GM21390 (cell line): Measurements from ENCODE around the gene LILRB4.
"Not testable (repeated sequence)": the region's sequence is repeated elsewhere in the genome, so short reads cannot be mapped to it uniquely, and the experiment has no call there.

Source experiments
- ATAC-seq: cut with Tn5 transposase; IDR thresholded peaks from one replicate; pipeline ENCODE4 v1.9.1; 2021; ENCODE audit not compliant: unreplicated experiment

The LILRB4 gene

DNA sequence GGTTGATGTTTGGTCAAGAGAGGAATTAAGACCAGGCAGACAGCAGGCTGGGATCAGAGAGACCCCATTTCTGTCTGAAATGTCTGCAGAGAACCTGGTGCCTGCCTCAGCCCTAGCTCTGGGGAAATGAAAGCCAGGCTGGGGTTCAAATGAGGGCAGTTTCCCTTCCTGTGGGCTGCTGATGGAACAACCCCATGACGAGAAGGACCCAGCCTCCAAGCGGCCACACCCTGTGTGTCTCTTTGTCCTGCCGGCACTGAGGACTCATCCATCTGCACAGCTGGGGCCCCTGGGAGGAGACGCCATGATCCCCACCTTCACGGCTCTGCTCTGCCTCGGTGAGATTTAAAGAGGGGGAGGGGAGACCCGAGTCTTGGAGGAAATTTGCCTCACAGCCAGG is at the start of gene LILRB4:
Gene LILRB4 (plus strand): TSS at position 256 of the 400 bp plus-strand sequence. CDS start 49 bp downstream, at position 305.
- ATAC-seq: no peak

DNA sequence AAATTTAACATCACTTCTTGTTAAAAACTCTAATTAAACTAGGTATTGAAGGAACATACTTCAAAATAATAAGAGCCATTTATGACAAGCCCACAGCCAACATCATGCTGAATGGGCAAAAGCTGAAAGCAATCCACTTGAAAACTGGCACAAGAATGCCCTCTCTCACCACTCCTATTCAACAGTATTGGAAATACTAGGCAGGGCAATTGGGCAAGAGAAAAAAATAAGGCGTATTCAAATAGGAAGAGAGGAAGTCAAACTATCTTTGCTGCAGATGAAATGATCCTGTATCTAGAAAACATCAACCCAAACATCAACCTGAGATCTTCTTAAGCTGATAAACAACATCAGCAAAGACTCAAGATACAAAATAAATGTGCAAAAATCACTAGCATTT is 48.1 kb upstream of the LILRB4 start:
- ATAC-seq: no peak

DNA sequence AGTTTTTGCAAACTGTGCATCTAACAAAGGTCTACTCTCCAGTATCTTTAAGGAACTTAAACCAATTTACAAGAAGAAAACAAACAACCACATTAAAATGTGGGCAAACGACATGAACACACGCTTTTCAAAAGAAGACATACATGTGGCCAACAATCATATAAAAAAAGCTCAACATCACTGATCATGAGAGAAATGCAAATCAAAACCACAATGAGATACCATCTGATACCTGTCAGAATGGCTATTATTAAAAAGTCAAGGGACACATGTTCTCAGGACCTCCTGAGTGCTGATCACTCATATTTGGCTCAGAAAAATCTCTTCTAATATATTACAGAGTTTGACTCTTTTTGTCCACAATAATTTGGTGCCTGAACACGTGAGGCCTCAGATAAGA is 46.7 kb upstream of the LILRB4 start:
- peak; percentile 16 for ATAC-seq

DNA sequence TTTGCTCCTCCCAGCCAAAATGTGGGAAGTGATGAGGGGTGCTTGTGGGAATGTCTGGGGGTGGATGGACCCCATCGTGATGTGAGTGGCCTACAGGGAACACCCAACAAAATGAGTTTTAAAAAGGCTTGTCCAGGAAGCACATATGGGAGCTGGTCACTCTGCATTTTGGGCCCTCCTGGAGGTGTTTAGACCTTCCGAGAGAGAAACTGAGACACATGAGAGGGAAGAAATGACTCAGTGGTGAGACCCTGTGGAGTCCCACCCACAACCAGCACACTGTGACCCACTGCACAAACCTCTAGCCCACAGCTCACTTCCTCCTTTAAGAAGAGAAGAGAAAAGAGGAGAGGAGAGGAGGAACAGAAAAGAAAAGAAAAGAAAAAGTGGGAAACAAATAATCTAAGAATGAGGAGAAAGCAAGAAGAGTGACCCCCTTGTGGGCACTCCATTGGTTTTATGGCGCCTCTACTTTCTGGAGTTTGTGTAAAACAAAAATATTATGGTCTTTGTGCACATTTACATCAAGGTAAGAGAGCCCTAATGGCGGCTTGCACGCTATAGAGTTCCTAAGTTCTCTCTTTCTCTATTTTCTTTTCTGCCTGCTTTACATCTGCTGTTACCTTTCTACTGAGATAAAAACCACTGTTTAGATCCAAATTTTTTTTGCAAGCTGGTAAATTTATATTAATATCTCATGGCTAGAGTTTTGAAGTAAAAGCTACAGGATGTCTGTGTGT is 45.8 kb upstream of the LILRB4 start:
- peak; percentile 80 for ATAC-seq

- no peak for ATAC-seq
Measured at GRCh38 chr19:54620464-54620863, 42.3 kb upstream of the LILRB4 start.

- ATAC-seq: no peak
Measured at GRCh38 chr19:54622431-54622830, 40.4 kb upstream of the LILRB4 start.

GRCh38 chr19:54624234-54624633 is 38.6 kb upstream of the LILRB4 start:
- not testable (repeated sequence) for ATAC-seq

DNA sequence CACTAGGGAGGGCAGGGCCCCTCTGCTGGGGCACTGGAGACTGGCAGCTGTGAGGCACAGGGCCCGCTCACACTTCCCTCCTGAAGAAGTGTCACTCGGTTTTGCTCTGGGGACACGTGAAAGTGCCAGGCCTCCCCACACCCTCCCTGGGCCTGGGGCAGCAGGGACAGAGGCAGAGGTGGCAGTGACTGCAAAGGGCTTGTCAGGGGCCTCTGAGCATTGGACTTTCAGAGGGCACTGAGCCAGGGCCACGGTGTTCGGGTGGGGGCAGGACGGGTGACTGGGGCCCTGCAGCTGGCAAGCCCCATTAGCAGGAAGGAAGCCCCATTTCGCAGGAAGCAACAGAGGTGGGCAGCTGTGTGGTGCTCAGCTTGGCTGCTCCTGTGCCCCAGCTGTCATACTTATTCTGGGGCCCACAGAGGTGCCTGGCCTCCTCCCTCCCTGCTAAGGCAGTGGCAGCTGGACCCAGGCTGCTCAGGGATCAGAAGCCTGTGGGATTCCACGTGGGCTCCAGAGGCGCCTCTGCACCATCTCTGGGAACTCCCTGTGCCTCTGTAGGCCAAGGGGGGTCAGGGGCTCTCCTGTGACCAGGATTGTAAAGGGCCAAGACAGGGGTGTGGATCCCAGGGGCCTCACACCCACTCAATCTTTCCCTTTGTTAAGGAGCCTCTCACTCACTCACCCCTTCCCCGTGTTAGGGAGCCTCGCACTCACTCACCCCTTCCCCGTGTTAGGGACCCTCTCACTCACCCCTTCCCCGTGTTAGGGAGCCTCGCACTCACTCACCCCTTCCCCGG is 37.7 kb upstream of the LILRB4 start:
- not testable (repeated sequence) for ATAC-seq

GRCh38 chr19:54626757-54627156 is 36.0 kb upstream of the LILRB4 start:
- ATAC-seq: no peak

GRCh38 chr19:54627912-54628311 is 34.9 kb upstream of the LILRB4 start:
- ATAC-seq: not testable (repeated sequence)

- ATAC-seq: not testable (repeated sequence)
Measured at GRCh38 chr19:54630262-54630661, 32.5 kb upstream of the LILRB4 start, which contains the start of gene LILRB1. Gene LILRB1 (plus strand): TSS chr19:54630484. CDS start chr19:54631074, 590 bp downstream.

DNA sequence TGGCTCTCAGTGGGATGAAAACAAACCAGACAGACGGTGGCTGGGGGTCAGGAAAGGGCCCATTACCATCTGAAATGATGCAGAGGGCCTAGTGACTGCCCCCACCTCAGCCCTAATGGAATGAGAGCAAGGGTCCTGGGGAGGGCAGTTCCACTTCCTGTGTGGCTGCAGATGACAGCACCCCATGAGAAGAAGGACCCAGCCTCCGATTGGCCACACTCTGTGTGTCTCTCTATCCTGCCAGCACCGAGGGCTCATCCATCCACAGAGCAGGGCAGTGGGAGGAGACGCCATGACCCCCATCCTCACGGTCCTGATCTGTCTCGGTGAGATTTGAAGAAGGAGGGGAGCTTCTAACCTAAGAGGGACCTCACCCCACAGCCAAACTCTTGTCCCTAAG is 32.0 kb upstream of the LILRB4 start:
- no peak for ATAC-seq

- not testable (repeated sequence) for ATAC-seq
Measured at GRCh38 chr19:54631489-54632337, 31.1 kb upstream of the LILRB4 start.

GRCh38 chr19:54632517-54632916 is 30.3 kb upstream of the LILRB4 start:
- ATAC-seq: not testable (repeated sequence)

DNA sequence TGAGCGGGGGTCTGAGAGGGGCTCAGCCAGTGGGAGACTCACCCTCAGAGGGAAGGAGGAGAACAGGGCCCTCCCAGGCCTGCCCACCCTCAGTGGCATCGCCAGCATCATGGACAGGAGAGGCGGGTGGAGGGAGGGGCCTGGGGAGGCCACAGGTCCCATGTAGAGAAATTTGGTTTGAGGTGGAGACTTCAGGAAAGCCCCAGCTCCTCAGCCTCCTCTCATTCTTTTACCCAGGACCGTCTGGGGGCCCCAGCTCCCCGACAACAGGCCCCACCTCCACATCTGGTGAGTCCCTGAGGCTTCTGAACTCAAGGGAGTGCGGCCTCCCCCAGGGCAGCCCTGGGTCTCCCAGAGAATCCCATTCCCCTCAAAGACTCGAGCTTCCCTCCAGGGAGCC is 29.4 kb upstream of the LILRB4 start:
- no peak for ATAC-seq

DNA sequence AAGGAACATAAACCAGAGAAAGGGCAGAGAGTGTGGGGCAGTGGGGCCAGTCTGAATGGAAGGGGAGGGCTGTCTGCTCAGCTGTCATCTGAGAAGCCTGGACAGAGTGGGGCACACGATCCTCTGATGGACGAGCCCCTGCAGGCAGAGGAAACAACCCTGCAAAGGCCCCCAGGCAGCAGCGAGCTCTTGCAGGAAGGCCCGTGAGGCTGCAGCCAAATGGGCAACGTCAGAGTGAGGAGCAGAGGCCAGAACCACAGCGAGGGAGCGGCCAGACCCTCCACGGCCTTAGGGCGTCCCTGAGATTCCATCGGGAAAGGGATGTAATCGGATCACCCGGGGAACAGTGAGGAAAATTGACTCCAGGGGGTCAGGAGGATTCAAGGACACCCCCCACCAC is 26.7 kb upstream of the LILRB4 start:
- not testable (repeated sequence) for ATAC-seq

DNA sequence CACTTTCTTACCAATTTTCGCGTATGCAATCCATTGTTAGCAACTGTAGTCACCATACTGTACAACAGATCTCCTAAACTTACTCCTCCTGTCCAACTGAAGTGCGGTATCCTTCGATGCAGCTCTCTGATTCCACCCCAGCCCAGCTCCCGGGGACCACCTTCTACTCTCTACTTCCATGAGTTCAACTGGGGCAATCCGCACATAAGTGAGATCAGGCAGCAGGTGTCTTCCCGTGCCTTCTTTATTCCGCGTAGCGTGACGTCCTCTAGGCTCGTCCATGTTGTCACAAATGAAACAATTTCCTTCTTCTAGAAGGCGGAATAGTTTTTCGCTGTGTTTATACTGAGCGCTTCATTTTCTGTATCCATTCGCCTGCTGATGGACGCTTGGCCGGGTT is 24.1 kb upstream of the LILRB4 start:
- no peak for ATAC-seq

- ATAC-seq: not testable (repeated sequence)
Measured at GRCh38 chr19:54642953-54643352, 19.8 kb upstream of the LILRB4 start.

GRCh38 chr19:54643583-54643982 is 19.2 kb upstream of the LILRB4 start:
- not testable (repeated sequence) for ATAC-seq

DNA sequence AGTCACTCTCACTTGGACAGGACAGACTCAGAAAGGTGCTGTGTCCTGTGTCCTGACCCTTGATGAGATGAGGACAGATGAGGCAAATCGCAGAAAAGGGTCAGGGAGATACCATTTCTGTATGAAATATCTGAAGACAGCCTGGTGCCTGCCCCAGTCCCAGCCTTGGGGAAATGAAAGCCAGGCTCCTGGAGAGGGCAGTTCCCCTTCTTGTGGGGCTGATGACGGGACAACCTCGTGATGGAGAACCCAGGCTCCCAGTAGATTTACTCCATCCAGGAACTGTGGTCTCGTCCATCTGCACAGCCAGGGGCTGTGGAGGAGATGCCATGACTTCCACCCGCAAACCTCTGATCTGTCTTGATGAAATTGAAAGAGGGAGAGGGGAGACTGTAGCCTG is 18.7 kb upstream of the LILRB4 start:
- no peak for ATAC-seq

- no peak for ATAC-seq
Measured at GRCh38 chr19:54646331-54646841, 16.4 kb upstream of the LILRB4 start.
